NCI-H2029 treated with DMSO at 0.1 percent for 48 hours (cell line): Measurements from ENCODE around the gene PRKCQ.

ENCODE experiments used
- DNase-seq: peaks from one replicate; lab custom pipeline; 2025; lab: John Stamatoyannopoulos, UW

Gene PRKCQ

DNA sequence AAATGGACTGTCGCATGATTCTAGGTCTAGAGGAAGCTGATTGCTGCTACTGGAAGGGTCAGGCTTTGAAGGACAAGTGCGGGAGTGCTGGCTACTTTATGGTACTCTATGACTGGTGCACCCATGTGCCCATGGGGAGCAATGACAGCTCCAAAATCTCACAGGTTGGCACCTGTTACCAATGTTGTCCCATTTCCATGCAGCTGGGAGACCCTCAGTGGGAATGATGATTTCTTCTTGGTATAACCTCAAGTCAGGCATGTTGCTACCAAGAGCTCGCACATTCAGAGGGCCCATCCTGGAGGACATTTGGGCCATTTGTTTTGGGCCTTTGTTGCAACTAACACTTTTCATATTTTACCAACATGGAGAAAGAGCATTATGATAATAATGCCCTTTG lies 174.4 kb downstream of the PRKCQ start:
- no peak for DNase-seq

DNA sequence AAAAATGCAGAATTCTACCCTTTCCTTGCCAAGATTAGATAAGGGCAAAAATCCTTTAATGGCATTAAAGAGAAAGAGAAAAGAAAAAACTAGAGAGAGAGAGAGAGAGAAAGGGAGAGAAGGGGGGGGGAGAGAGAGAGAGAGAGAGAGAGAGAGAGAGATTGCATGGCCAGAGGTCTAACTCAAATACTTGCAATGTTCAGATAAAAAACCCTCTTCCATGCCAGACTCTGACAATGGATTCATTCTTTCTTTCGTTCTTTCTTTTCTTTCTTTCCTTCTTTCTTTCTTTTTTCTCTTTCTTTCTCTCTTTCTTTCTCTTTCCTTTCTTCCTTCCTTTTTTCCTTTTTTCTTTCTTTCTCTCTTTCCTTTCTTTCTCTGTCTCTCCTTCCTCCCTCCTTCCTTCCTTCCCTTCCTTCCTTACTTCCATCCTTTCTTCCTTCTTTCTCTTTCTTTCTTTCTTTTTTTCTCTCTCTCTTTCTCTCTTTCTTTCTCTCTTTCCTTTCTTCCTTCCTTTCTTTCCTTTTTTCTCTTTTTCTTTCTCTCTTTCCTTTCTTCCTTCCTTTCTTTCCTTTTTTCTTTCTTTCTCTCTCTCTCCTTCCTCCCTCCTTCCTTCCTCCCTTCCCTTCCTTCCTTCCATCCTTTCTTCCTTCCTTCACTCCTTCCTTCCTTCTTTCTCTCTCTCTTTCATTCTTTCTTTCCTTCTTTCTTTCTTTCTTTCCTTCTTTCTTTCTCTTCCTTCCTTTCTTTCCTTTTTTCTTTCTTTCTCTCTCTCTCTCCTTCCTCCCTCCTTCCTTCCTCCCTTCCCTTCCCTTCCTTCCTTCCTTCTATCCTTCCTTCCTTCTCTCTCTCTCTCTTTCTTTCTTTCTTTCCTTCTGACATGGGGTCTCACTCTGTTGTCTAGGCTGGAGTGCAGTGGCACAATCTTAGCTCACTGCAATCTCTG lies 175.7 kb downstream of the PRKCQ start:
- DNase-seq: no peak

DNA sequence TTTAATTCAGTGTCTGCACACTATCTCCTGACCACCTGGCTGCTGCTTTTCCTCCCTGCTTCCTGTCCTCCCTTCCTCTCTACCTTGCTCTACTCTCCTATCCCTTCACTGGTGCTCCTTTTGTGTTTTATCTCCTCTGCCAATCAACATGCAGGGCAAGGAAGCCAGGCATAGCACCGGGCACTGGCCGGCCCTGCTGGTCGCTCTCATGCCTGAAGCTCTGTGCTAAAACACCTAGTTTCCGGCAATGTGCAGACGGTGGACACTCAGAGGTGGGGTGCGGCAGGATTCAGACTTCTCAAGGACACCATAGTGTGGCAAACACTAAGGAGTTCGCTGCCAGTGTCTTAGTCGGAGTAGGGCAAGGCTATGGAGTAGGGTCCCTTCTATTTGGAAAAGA lies 177.1 kb downstream of the PRKCQ start:
- DNase-seq: no peak

DNA sequence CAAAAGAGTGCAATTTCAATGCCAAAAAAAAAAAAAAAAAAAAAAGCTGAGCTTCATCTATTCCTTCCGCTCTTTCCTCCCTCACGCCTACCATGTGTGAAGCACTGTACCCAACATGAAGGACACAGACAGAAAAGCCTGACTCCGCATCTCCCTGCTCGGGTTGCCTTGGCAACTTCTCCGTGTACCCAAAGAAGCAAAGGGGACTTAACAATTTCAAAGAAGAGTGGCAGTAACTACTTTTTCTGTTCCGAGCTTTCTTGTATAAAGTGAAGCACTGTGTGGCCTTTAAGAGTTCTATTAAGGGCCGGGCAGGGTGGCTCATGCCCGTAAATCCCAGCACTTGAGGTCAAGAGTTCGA lies 177.7 kb downstream of the PRKCQ start:
- DNase-seq: no peak

DNA sequence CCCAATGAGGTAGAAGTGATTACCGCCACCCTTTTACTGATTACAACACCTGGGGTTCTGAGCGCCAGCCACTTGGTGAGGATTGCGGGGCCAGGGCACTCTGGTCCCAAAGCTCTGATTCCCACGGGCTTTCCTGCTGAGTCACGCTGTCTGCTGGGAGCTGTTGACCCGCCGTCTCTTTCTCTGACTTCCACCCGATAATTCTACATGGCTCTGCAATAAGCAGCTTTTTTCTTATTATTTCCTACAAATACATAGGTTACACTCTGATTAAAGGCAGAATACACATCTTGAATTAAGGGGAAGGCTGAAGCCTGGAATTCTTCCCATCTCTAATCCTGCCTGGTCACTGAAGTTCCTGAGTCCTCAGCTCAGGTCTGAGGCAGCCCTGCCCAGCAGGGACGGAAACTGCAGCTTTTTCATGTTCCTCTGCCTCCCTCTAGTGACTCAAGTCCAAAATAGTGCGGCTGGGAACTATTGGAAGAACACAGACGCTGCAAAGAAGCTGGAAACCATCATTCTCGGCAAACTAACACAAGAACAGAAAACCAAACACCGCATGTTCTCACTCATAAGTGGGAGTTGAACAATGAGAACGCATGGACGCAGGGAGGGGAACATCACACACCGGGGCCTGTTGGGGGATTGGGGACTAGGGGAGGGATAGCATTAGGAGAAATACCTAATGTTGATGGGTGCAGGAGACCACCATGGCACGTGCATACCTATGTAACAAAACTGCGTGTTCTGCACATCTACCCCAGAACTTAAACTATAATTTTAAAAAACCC lies 178.3 kb downstream of the PRKCQ start:
- DNase-seq: peak; percentile 9

DNA sequence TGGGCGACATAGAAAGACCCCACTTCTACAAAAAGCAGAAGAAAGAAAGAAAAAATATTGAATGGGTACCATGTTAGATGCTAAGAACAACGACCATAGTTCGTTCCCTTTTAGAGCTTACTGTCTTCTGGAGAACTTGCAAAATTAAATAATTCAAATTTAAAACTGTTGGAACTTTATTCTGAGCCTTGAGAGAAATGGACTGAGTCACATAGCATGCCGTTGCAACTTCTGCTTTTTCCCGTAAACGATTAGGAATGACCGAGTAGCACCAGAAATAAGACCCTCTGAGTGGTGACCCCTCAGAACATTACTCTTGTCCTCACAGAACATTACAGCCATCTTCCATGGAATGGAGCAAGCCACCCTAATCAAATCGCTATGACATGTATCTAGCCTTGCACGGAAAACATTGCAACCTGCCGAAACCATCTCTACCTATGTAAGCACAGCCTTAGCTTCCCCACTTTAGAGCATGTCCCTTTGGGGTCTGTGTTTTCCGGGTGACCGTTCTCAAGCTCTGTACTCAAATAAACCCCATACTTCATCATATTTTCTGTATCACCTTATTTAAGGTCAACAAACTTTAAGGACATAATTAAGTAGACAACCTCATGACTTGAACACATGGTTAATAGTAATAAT lies 179.1 kb downstream of the PRKCQ start:
- no peak for DNase-seq

DNA sequence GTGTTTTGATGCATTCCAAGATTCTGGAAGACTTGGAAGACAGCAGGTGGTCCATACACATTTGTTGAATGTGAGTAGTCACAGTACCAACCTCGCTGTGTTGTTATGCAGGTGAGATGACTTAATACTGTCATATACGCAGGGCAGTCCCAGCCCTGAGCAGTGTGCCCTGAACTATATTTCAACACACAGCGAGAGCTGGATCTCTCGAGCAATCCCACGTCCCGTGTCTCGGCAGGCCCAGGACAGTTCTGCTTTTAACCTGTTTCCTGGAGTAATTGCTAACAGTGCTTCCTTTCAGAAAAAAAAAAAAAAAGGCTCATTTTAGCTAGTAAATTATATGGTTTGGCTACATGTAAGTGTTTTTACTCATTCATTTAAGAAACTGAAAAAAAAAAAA lies 179.7 kb downstream of the PRKCQ start:
- no peak for DNase-seq

DNA sequence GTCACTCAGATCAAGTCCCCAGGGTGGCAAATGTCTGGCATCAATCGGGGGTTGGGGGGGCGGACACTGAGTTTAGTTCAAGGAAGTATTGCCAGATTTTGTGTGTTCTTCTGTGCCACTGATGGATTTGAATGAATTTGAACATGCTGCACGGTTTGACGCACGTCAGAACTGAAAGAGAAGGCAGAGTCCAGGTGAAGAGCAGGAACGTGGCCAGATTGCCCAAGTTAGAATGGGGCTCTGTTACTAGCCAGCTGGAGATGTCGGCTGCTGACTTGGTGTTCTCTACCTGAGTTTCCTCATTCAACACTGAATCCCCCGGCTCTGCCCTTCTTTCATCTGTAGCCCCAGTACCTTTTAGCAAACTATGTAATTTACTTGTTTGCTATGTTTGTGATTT lies 180.2 kb downstream of the PRKCQ start:
- DNase-seq: no peak

DNA sequence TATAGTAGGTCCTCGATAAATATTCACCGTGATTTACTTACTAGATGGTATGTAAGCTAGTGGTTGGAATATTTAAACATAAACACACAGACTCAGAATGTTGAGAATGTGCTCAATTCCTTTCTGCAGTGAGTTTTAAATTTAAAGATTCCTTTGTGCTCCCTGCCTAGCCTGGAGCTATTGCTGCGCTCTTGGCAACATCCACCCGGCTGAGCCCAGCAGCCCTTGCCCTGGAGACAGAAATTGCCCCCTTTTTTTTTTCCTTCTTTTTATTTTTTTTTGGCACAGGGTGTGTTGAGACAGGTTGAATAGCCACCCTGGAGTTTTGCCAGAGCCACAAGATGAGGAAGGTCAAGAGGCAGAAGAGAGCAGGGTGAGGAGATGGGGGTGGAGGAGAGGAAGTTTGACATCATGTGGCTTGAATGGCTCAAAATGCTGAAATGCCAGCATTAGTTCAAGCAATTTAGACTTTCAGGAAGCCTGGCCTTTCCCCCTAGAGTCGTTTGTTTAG lies 180.8 kb downstream of the PRKCQ start:
- no peak for DNase-seq

DNA sequence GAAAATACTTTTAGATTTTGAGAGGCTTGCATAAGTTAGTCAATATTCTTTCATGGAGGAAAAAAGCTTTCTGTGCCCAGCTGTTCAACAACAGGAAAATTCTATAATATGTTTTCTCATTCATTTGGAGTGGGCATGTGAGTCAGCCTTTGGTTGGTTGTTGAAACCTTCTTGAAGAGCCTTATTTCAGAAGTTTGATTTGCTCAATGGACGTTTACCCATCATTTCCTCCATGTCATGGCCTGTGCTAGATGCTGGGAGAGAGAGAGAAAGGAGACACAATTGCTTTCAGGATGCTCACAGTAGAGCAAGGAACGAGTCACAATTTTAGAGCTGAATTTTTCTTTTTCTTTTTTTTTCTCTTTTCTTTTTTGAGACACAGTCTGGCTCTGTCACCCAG lies 181.7 kb downstream of the PRKCQ start:
- no peak for DNase-seq

DNA sequence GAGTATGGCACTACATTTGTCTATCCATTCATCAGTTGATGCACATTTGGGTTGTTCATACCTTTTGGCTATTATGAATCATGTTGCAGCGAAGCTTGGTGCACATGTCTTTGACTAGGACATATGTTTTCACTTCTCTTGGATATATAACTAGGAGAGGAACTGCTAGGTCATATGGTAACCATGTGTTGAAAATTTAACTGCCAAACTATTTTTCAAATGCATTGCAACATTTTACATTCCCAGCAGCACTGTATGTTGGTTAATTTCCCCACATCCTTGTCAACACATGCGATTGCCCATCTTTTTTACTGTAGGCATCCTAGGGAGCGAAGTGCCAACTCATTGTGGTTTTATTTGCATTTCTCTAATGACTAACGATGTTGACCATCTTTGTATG lies 183.4 kb downstream of the PRKCQ start:
- DNase-seq: no peak

DNA sequence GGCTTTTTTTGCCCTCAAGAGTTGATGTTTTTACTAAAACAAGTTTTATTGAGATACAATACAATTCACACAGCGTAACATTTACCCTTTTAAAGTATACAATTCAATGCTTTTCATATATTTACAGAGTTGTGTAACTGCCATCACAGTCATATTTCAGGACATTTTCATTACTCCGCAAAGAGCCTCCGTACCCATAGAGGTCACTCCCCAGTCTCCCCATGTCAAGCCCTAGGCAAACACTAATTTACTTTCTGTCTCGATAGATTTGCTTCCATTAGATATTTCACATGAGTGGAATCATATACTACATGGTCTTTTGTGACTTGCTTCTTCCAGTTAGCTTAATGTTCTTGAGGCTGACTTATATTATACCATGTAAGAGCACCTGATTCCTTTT lies 183.8 kb downstream of the PRKCQ start:
- DNase-seq: no peak

DNA sequence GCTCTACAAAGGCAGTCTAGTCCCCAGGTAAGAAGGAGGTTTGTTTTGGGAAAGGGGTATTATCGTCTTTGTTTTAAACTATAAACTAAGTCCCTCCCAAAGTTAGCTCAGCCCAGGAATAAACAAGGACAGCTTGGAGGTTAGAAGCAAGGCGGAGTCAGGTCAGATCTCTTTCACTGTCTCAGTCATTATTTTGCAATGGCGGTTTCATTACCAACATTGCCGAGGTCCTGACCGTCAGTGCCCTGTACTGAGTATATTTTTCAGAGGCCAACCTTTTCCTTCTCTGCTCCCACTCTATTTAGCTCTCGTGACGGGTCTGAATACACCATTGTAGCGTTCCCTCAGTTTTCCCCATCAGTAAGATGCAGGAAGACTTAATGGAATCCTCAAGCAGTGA lies 184.5 kb downstream of the PRKCQ start:
- DNase-seq: no peak

DNA sequence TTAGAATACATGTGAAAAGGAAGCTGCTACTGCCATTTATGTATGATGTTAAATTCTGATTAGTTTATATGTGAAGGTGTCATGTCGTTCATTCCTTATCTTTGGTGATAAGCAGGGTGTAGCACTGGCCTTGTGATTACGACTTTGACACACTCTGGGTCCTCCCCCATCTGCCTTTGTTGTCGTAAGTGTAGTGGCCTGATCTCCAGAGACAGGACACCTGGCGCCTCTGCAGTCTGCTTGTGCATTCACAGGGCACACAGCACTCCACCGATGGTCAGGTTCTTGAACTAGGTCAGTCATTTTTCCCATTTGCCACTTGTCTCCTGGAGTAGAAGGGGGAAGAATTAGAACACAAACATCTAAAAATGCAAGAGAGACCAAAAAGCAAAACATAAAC lies 186.0 kb downstream of the PRKCQ start:
- DNase-seq: no peak

DNA sequence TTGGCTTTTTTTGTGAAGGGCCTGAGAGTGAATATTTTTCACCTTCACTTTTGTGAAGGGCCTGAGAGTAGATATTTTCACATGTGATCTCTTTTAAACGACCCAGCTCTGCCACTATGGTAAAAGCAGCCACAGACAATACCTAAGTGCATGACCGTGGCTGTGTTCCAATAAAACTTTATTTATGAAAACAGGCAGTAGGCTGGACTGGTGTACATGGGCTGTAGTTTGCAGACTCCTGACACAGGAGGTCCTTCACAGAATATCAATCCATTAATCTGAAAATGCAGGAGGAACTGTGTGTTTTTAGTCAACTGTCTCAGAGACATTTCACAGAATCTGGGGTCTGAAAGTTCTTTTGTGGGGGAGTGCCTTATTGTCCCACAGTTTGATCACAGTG lies 186.9 kb downstream of the PRKCQ start:
- no peak for DNase-seq

DNA sequence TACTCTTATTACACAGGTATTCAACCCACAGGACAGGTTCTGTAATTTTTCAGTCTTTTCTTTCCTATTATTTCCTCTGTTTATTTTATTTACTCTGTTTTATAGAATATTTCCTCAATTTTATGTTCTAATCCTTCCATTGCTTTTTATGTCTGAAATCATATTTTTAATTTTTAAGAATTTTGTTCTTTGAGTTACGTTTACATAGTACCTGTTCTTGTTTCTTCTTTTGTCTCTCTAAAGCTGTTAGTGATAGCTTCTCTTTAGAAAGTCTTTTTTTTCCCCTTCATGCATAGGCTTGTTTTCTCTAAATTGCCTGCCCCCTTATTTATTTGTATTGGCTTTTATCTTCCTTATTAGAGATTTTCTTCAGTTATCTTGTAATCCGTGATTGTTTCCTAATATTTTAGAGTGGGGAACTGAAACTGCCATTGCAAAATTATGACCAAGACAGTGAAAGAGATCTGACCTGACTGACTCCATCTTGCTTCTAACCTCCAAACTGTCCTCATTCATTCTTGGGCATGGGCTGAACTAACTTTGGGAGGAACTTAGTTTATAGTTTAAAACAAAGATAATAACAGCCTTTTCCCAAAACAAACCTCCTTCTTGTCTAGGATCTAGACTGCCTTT lies 189.7 kb downstream of the PRKCQ start:
- DNase-seq: no peak

DNA sequence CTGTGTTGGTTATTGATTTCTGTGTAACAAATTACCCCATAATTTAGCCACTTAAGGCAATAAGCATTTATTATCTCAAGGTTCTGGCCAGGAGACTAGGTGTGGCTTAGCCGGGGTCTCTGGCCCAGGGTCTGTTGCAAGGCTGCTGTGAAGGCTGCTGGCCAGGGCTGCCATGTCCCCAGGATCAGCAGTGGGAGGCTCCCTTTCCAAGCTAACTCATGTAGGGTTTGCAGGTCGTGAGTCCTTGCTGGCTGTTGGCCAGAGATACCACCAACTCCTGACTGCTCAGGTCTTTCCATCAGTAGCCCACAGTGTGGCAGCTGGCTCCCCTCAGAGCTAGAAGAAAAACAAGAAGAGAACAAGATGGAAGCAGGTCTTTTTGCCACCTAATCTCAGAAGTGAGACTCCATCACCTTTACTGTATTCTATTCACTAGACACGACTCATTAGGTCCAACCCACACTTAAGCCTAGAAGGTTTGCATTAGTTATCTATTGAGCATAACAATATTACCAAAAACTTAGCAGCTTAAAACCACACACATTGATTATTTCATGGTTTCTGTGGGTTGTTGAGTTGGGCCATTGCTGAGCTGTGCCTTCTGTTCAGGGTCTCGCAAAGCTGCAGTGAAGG lies 191.7 kb downstream of the PRKCQ start:
- DNase-seq: no peak

DNA sequence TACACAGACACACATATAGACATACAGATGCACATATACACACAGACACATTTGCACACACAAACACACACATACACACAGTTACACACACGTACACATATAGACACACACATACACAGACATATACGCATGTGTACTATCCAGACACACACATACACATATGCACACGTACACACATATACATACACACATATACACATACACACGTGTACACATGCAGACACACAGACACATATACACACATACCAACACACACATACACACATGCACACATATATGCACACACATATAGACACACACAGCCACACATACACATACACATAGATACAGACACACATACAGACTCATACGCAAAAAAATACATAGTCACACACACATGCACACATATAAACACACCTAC lies 193.1 kb downstream of the PRKCQ start:
- DNase-seq: no peak

DNA sequence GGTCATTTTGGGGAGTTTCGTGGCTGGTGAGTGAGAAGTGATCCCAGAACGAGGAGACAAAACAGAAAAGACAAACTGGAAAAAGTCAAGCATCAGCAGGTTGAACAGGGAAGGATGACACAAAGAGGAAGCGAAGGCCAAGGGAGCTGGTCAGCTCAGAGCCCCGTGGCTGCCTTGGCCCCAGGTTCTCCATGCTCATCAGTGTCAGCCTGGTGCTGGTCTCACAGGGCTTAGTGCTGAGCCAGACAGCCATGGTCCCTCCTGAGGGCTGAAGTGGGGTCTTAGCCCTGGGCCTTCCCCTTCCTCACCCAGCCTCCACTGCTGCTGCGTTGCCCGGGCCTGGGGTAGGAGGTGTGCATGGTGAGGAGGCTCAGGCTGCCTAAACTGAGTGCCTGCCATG lies 193.7 kb downstream of the PRKCQ start:
- no peak for DNase-seq

DNA sequence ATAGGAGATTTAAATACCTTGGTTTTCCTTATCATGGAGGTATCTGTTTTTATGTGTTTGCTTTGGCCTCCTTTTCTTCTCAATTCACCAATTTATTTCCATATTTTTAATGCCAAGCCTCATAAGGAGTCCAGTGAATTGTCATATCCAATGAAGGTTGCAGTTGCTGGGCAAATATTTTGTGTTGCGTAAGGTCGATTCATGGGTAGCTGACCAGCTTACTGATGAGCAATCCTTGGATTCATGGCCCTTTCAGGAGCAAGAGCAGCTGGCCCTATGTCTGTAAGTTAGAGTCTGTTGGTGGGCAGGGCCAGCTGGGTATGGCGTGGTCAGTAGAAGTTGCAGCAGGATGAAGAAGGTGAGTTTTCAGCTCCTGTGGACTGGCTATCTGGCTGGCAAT lies 194.4 kb downstream of the PRKCQ start:
- DNase-seq: no peak

DNA sequence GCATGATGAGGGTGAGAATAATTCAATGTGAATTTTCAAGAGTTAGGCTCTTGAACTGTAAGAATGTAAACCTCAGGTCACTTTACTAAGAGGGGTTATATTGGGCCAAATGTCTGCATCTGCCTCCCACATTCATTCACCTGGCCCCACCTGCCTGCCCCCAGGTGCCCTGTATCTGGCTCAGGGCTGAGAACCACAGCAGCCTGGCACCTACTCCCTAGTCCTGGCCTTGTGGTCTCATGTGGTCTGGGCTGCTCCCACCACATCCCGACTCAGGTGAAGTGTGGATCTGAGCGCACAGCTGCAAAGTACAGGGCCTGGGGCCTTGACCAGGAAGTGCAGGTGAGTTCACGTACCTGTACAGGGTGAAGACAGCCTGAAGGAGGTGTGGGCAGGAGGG lies 195.2 kb downstream of the PRKCQ start:
- no peak for DNase-seq

DNA sequence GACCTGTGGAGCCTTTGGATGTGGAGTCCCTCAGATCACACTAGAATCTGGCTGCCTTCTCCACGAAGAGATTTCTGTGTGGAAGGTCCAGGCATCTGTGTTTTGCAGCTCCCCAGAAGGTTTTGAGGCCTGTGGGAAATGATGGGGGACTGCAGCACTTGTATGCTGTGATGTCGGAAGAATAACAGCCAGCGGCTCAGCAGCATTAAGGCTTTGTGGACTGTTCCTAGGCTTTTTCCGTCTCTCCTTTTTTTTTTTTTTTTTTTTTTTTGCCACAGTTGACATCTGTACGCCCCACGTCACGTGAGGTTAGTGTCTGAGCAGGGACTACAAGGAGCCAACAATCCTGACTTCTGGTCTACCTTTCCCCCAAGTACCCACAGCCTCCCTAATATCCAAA lies 196.0 kb downstream of the PRKCQ start:
- no peak for DNase-seq
